HEK293 (cell line): ENCODE results near the gene ENOSF1.

Experiments used
- CTCF ChIA-PET: fragments of 350-600 bp; formaldehyde crosslinking; extraction: SDS; loops from one replicate; lab custom pipeline; 2021; ENCODE audit warnings: antibody characterized with exemption; lab: Yijun Ruan, JAX
- POLR2A ChIA-PET: fragments of 300-600 bp; formaldehyde crosslinking; extraction: SDS; loops from one replicate; lab custom pipeline; 2020; ENCODE audit warnings: antibody characterized with exemption, inconsistent platforms; lab: Yijun Ruan, JAX
- H3K27ac ChIP-seq: fragments of 200-500 bp; sonication (Bioruptor generic); 2 replicates; pipeline ENCODE4 v1.5.1; 2014; ENCODE audit warnings: low read depth, low read length, control low read depth, inconsistent platforms; ENCODE audit errors: extremely low read depth
- H3K36me3 ChIP-seq, 2 experiments: fragments of 200-500 bp in 1 of 2; sonication (Bioruptor generic) in 1 of 2; 1 replicate in 1 of 2; 2 replicates in 1 of 2; pipeline ENCODE4 v1.5.1; 2014 to 2017; ENCODE audit warnings: inconsistent platforms in 2 of 2, low read length in 2 of 2; ENCODE audit not compliant: control insufficient read depth in 2 of 2, insufficient read depth in 1 of 2
- H3K4me1 ChIP-seq: fragments of 200-500 bp; sonication (Bioruptor generic); 2 replicates; pipeline ENCODE4 v1.5.1; 2014; ENCODE audit warnings: mild to moderate bottlenecking, low read length, inconsistent platforms; ENCODE audit not compliant: control insufficient read depth, insufficient read depth
- H3K4me3 ChIP-seq: 2 replicates; pipeline ENCODE4 v1.5.1; 2011; ENCODE audit warnings: low read depth, mild to moderate bottlenecking, control low read depth, low read length, moderate library complexity
- H3K9me3 ChIP-seq: fragments of 200-500 bp; sonication (Bioruptor generic); 2 replicates; pipeline ENCODE4 v1.5.1; 2014; ENCODE audit warnings: low read depth, low read length, inconsistent platforms; ENCODE audit not compliant: control insufficient read depth, insufficient read depth
- HOXA7 ChIP-seq: sonication (generic); formaldehyde crosslinking; IDR thresholded peaks from 2 replicates; pipeline ENCODE4 v1.8.1; 2022; ENCODE audit warnings: missing genetic modification reagents, borderline replicate concordance
- MYNN ChIP-seq: fragments of 450-650 bp; formaldehyde crosslinking; IDR thresholded peaks from 2 replicates; pipeline ENCODE4 v1.5.1; 2016; ENCODE audit warnings: missing biosample characterization, missing genetic modification characterization, borderline replicate concordance
- PATZ1 ChIP-seq: fragments of 450-650 bp; formaldehyde crosslinking; IDR thresholded peaks from 2 replicates; pipeline ENCODE4 v1.5.1; 2016; ENCODE audit warnings: missing biosample characterization, missing genetic modification characterization
- SALL2 ChIP-seq: fragments of 450-650 bp; formaldehyde crosslinking; IDR thresholded peaks from 2 replicates; pipeline ENCODE4 v1.5.0; 2017; ENCODE audit warnings: missing biosample characterization, mild to moderate bottlenecking, missing genetic modification characterization, borderline replicate concordance
- YY2 ChIP-seq: fragments of 450-650 bp; formaldehyde crosslinking; IDR thresholded peaks from 2 replicates; pipeline ENCODE4 v1.5.1; 2016; ENCODE audit warnings: missing biosample characterization, missing genetic modification characterization
- ZBTB1 ChIP-seq: fragments of 450-650 bp; formaldehyde crosslinking; IDR thresholded peaks from 2 replicates; pipeline ENCODE4 v1.5.1; 2016; ENCODE audit warnings: missing biosample characterization, missing genetic modification characterization
- ZBTB17 ChIP-seq: fragments of 450-650 bp; formaldehyde crosslinking; IDR thresholded peaks from 2 replicates; pipeline ENCODE4 v1.5.1; 2016; ENCODE audit warnings: missing biosample characterization, missing genetic modification characterization
- ZNF133 ChIP-seq: fragments of 450-650 bp; formaldehyde crosslinking; IDR thresholded peaks from 2 replicates; pipeline ENCODE4 v1.5.1; 2016; ENCODE audit warnings: missing biosample characterization, missing genetic modification characterization
- ZNF16 ChIP-seq: fragments of 450-650 bp; formaldehyde crosslinking; IDR thresholded peaks from 2 replicates; pipeline ENCODE4 v1.5.1; 2016; ENCODE audit warnings: low read depth, missing biosample characterization, missing genetic modification characterization
- ZNF202 ChIP-seq: fragments of 450-650 bp; formaldehyde crosslinking; IDR thresholded peaks from 2 replicates; pipeline ENCODE4 v1.5.1; 2016; ENCODE audit warnings: missing biosample characterization, missing genetic modification characterization, borderline replicate concordance
- ZNF211 ChIP-seq: fragments of 450-650 bp; formaldehyde crosslinking; IDR thresholded peaks from 2 replicates; pipeline ENCODE4 v1.5.1; 2016; ENCODE audit warnings: low read depth, missing biosample characterization, missing genetic modification characterization
- ZNF214 ChIP-seq: fragments of 450-650 bp; formaldehyde crosslinking; IDR thresholded peaks from 2 replicates; pipeline ENCODE4 v1.5.1; 2017; ENCODE audit warnings: missing biosample characterization, mild to moderate bottlenecking, missing genetic modification characterization, borderline replicate concordance
- ZNF23 ChIP-seq: fragments of 450-650 bp; formaldehyde crosslinking; IDR thresholded peaks from 2 replicates; pipeline ENCODE4 v1.5.1; 2016; ENCODE audit warnings: missing biosample characterization, missing genetic modification characterization, borderline replicate concordance
- ZNF239 ChIP-seq: fragments of 450-650 bp; formaldehyde crosslinking; IDR thresholded peaks from 2 replicates; pipeline ENCODE4 v1.5.1; 2016; ENCODE audit warnings: missing biosample characterization, missing genetic modification characterization
- ZNF302 ChIP-seq: fragments of 450-650 bp; formaldehyde crosslinking; IDR thresholded peaks from 2 replicates; pipeline ENCODE4 v1.5.1; 2016; ENCODE audit warnings: missing biosample characterization, missing genetic modification characterization, low read depth
- ZNF513 ChIP-seq: fragments of 450-650 bp; IDR thresholded peaks from 2 replicates; pipeline ENCODE4 v1.5.1; 2018; ENCODE audit warnings: missing biosample characterization, missing genetic modification characterization
- ZNF521 ChIP-seq: fragments of 450-650 bp; formaldehyde crosslinking; IDR thresholded peaks from 2 replicates; pipeline ENCODE4 v1.5.1; 2017; ENCODE audit warnings: missing biosample characterization, mild to moderate bottlenecking, missing genetic modification characterization
- ZNF585B ChIP-seq: fragments of 450-650 bp; formaldehyde crosslinking; IDR thresholded peaks from 2 replicates; pipeline ENCODE4 v1.5.1; 2016; ENCODE audit warnings: missing biosample characterization, missing genetic modification characterization
- ZNF664 ChIP-seq: fragments of 450-650 bp; formaldehyde crosslinking; IDR thresholded peaks from 2 replicates; pipeline ENCODE4 v1.5.1; 2016; ENCODE audit warnings: missing biosample characterization, missing genetic modification characterization
- ZNF701 ChIP-seq: fragments of 450-650 bp; formaldehyde crosslinking; IDR thresholded peaks from 2 replicates; pipeline ENCODE4 v1.5.1; 2016; ENCODE audit warnings: missing biosample characterization, missing genetic modification characterization
- ZNF776 ChIP-seq: fragments of 450-650 bp; formaldehyde crosslinking; IDR thresholded peaks from 2 replicates; pipeline ENCODE4 v1.5.0; 2017; ENCODE audit warnings: missing biosample characterization, missing genetic modification characterization, borderline replicate concordance
- ZNF792 ChIP-seq: fragments of 450-650 bp; formaldehyde crosslinking; IDR thresholded peaks from 2 replicates; pipeline ENCODE4 v1.5.1; 2016; ENCODE audit warnings: missing biosample characterization, missing genetic modification characterization
- ZNF837 ChIP-seq: fragments of 450-650 bp; formaldehyde crosslinking; IDR thresholded peaks from 2 replicates; pipeline ENCODE4 v1.5.1; 2016; ENCODE audit warnings: missing biosample characterization, missing genetic modification characterization
- ZSCAN4 ChIP-seq: fragments of 450-650 bp; formaldehyde crosslinking; IDR thresholded peaks from 2 replicates; pipeline ENCODE4 v1.5.1; 2017; ENCODE audit warnings: missing biosample characterization, missing genetic modification characterization
- ZSCAN5A ChIP-seq: fragments of 450-650 bp; formaldehyde crosslinking; IDR thresholded peaks from 2 replicates; pipeline ENCODE4 v1.5.1; 2016; ENCODE audit warnings: missing biosample characterization, missing genetic modification characterization

Gene ENOSF1

GRCh38 chr18:697800-698199, 14.6 kb downstream of the ENOSF1 start:
- H3K4me1 ChIP-seq = peaks cover 9% of the 10 kb centered on the region
- H3K27ac ChIP-seq = no peak overlapping the region
- H3K4me3 ChIP-seq = no peak overlapping the region
- POLR2A ChIA-PET = no interaction called here
- CTCF ChIA-PET = interaction anchor here (3.0 kb wide), 1 partner anchor 142 kb away, joined by 18 read pairs; no protein-coding TSS in a partner anchor
- peaks cover 18 to 22% of the 10 kb centered on the region in 2 experiments; a peak in 2 of 3 replicates for H3K36me3 ChIP-seq
- H3K9me3 ChIP-seq = no peaks in the 10 kb centered on the region
- TF ChIP-seq ZNF214 (no peak), ZNF701 (tag by site-specific recombination) (no peak), ZNF776 (tag by site-specific recombination) (no peak), MYNN (tag by site-specific recombination) (no peak), SALL2 (tag by site-specific recombination) (no peak), ZNF792 (no peak), ZSCAN5A (tag by site-specific recombination) (no peak), ZBTB1 (no peak), ZNF239 (tag by site-specific recombination) (no peak), YY2 (tag by site-specific recombination) (no peak)

- ChIA-PET POLR2A (interaction anchor here (0.6 kb wide), 1 partner anchor 16 kb away, joined by 3 read pairs; no protein-coding TSS in a partner anchor), CTCF (interaction anchor here (0.6 to 0.7 kb wide), 2 partner anchors 11 to 134 kb away, joined by 3 read pairs; no protein-coding TSS in a partner anchor)
- TF ChIP-seq ZNF585B (tag by site-specific recombination) = no peak
- TF ChIP-seq ZNF792 = no peak
- TF ChIP-seq ZBTB17 (tag by site-specific recombination) = no peak
- no peak for TF ChIP-seq ZSCAN4 (tag by site-specific recombination)
- no peak for TF ChIP-seq ZNF202
- no peak for TF ChIP-seq ZNF211 (tag by site-specific recombination)
- TF ChIP-seq HOXA7 = no peak
- TF ChIP-seq ZNF16 (tag by site-specific recombination) = no peak
- no peak for TF ChIP-seq ZNF23 (tag by site-specific recombination)
These were observed 15.4 kb downstream of the ENOSF1 start for GRCh38 chr18:697012-697411.

GRCh38 chr18:693466-694187, 18.8 kb downstream of the ENOSF1 start:
- Histone ChIP-seq H3K27ac (no peak overlapping the region), H3K36me3 (peaks cover 24 to 37% of the 10 kb centered on the region in 2 experiments; a peak in 2 of 3 replicates), H3K4me1 (no peaks in the 10 kb centered on the region), H3K4me3 (no peak overlapping the region), H3K9me3 (no peaks in the 10 kb centered on the region)
- TF ChIP-seq ZNF664 (no peak), ZNF521 (tag by site-specific recombination) (no peak), ZNF513 (tag by site-specific recombination) (no peak), ZNF302 (tag by site-specific recombination) (no peak), ZNF211 (tag by site-specific recombination) (no peak), ZNF837 (tag by site-specific recombination) (no peak), PATZ1 (tag by site-specific recombination) (no peak), ZNF133 (tag by site-specific recombination) (no peak)
- CTCF ChIA-PET = interaction anchor here (0.7 to 0.8 kb wide), 2 partner anchors 11 to 477 kb away, joined by 3 to 4 read pairs; no protein-coding TSS in a partner anchor
- POLR2A ChIA-PET = interaction anchor here (1.4 kb wide), 1 partner anchor 16 kb away, joined by 4 read pairs; no protein-coding TSS in a partner anchor

More at GRCh38 chr18:697012-697411, 15.4 kb downstream of the ENOSF1 start:
- Histone ChIP-seq H3K27ac (no peak overlapping the region), H3K4me3 (no peak overlapping the region), H3K36me3 (peaks cover 24 to 27% of the 10 kb centered on the region in 2 experiments; a peak in 2 of 3 replicates), H3K4me1 (0 out of 2 replicates have a peak, but pooled peaks cover 7% of the 10 kb centered on the region), H3K9me3 (no peaks in the 10 kb centered on the region)
